HG02571 (cell line): ENCODE measurements around the gene PHC1.
A peak's percentile ranks its signal among the peaks of the same experiment; 100 is the strongest.

ENCODE experiments used
- ATAC-seq: cut with Tn5 transposase; IDR thresholded peaks from one replicate; pipeline ENCODE4 v1.9.1; 2021; ENCODE audit warnings: mild to moderate bottlenecking, moderate library complexity; ENCODE audit not compliant: unreplicated experiment

Gene PHC1

DNA sequence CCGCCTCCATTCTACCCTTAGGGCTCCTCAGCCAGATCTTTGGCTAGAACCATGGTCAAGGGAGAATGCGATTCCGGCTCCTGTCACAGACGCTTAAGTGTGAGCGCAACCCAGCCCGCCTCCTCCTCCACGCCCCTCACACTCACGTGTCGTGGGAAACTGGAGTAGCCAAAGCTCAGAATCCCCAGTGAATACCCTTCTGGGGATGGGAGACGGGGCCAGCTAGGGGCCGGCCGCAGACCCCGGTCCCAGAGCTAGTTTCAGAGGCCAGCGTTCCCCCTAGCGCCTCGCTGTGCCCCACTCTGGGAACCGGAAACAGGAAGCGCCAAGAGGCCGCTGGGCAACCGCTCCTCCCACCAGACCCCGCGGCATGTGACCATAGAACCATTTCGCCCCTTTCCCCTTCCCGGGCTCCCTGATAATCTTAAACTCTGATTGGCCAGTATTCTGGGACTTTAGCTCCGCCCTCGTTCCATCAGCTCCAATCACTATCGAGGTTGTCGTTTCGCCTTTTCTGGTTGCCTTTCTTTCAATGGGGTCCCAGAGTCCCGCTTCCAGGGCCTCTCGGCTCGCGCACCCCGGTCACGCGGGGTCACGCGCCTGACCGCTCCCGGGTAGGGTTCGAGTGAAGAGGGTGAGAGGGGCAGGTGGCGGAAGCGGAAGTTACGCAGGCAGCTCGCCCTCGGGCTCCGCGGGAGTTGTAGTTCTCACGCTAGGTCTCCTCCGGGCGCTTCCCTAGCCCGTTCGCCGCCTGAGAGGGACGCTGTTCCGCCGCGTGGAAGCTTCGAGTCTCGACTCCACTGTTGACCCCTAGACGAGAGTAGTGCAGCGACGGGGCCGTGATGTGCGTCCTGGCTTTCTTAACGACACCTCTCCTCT lies 35.3 kb downstream of the PHC1 start, which contains the start of gene M6PR:
TSS of gene M6PR (minus strand) at position 304 of the 879 bp plus-strand sequence. CDS start 3,241 bp downstream, outside the sequence.
- peak; percentile 82 for ATAC-seq

- peak; percentile 3 for ATAC-seq
These were observed 35.9 kb downstream of the PHC1 start for GRCh38 chr12:8950221-8950527.

- no peak for ATAC-seq
These were observed 36.6 kb downstream of the PHC1 start for GRCh38 chr12:8950702-8951478.

GRCh38 chr12:8951744-8952143 lies 37.4 kb downstream of the PHC1 start:
- ATAC-seq, result no peak

- no peak for ATAC-seq
These were observed 39.6 kb downstream of the PHC1 start for GRCh38 chr12:8953773-8954402.

DNA sequence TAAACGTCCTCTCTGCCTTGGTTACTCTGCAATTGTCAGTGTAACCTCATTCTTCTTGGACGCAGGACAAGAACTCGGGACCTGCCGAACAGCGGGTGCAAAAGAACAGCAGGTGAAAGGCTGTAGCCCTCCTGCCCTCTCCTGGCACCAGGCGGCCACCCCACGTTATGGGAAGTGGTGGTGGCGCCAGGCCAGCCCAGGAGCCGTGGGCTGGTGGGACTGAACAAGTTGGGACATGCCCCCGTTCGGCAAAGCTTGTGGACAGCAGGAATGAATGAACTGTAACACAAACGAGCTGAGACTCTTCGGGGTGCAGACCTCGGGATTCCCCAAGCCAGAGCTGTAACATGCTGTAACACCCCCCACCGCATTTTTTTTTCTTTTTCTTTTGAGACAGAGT lies 41.8 kb downstream of the PHC1 start:
- no peak for ATAC-seq

- ATAC-seq, result no peak
These were observed 42.5 kb downstream of the PHC1 start for GRCh38 chr12:8956772-8957171.

GRCh38 chr12:8957561-8957960 lies 43.3 kb downstream of the PHC1 start:
- no peak for ATAC-seq

GRCh38 chr12:8958066-8958465 lies 43.8 kb downstream of the PHC1 start:
- ATAC-seq, result no peak

DNA sequence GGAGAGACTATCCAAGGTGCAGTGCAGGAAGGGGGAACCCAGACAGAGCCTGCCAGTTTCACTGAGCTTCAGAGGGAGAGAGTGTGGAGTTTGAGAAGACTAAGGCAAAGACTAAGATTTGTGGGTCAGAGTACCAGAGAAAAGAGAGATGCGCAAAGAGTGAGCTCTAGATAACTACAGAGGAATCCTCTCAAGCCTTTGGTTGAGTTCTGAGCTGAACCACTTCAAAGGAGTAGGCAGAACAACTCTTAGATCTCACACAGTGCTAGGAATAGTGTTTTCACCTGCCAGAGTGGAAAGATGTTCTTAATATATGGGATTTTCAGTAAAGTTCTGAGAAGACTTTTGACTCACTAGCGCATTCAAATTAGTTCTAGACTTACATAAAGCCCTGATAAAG lies 45.9 kb downstream of the PHC1 start:
- ATAC-seq, result no peak

- no peak for ATAC-seq
These were observed 54.5 kb downstream of the PHC1 start for GRCh38 chr12:8968761-8969160.

DNA sequence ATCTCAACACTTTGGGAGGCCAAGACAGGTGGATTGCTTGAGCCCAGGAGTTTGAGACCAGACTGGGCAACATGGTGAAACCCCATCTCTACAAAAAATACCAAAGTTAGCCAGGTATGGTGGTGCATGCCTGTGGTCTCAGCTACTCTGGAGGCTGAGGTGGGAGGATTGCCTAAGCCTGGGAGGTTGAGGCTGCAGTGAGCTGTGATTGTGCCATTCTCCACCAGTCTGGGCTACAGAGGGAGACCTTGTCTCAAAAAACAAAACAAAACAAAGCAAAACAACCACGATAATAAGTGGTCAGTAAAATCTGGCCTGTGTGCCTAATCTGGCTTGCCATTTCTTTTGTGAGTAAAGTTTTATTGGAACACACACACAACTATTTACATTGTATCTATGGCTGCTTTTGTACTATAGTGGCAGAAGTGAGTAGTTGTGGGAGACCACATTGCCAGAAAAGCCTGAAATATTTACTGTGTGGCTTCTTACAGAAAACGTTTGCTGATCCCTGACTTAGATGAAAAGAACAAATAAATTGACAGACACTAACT lies 55.6 kb downstream of the PHC1 start:
- ATAC-seq, result no peak

GRCh38 chr12:8970432-8970831 lies 56.1 kb downstream of the PHC1 start:
- ATAC-seq, result no peak

- no peak for ATAC-seq
These were observed 65.8 kb downstream of the PHC1 start for GRCh38 chr12:8980137-8980536.

DNA sequence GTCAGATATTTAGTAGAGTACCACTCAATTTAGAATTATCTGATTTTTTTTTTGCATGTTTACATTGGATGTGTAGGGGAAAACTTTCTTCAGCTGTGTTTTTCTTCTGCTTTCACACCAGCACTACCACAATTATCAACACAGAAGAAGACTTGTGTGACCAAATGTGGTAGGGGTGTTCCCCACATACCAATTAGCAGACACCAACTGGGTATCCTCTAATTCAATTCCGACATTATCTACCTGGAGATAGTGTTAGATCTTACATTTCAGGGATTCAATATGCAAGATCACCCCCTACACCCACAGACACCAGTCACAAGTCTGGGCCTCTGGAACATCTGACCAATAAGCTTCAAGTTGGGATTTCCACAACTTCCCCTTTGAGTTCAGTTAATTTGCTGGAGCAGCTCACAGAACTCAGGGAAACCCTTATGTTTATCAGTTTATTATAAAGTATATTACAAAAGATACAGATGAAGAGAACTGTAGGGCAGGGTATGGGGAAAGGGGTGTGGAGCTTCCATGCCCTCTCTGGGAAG lies 71.0 kb downstream of the PHC1 start:
- ATAC-seq, result no peak

DNA sequence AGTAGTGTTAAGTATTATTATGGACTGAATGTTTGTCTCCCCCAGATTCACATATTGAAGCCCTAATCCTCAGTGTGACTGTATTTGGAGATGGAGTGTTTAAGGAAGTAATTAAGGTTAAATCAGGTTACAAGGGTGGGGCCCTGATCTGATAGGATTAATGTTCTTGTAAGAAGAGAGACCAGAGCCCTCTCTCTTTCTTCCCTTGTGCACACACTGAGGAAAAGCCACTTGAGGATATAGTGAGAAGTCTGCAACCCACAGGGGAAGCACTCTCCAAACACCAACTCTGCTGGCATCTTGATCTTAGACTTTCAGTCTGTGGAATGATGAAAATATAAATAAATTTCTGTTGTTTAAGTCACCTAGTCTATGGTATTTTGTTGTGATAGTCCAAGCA lies 72.9 kb downstream of the PHC1 start:
- no peak for ATAC-seq

DNA sequence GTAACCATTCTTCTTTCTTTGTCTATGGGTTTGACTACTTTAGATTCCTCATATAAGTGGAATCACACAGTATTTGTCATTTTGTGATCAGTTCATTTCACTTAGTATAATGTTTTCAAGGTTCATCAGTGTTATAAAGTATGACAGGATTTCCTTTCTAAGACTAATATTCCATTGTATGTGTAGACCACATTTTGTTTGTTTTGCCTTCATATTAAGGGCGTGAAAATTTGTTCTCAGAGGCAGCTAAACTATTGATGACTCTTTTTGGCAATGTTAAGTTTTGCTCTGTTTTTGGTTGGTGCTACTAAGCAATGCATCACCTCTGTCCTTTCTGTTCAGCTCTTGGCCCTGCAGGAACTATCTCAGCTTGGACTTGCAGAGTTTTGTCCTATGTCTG lies 73.4 kb downstream of the PHC1 start:
- no peak for ATAC-seq

- no peak for ATAC-seq
These were observed 75.1 kb downstream of the PHC1 start, which contains the start of gene KLRG1 for GRCh38 chr12:8989413-8989812. Gene KLRG1, plus strand, starts transcription at chr12:8989546. Its CDS starts 90 bp downstream, at chr12:8989636.
